SJSA1 (cell line): ENCODE measurements around the gene AVPR2. TPM values are rescaled to one million over a fixed set of nuclear protein-coding genes. Genes with fewer than 3 reads are reported as not detected.

Experiments used
- DNase-seq, 2 experiments: peaks; one replicate each; pipeline ENCODE4 v3.0.0-alpha.2; 2015 to 2020; ENCODE audit warnings: low spot score in 2 of 2, low read depth in 1 of 2
- H3K27ac ChIP-seq: fragments of 250-450 bp; sonication (Bioruptor Pico); 2 replicates; pipeline ENCODE4 v1.5.1; 2020; ENCODE audit warnings: mild to moderate bottlenecking, moderate library complexity
- H3K27me3 ChIP-seq: fragments of 250-450 bp; sonication (Bioruptor Pico); replicated peaks from 2 replicates; pipeline ENCODE4 v1.5.1; 2020; ENCODE audit warnings: mild to moderate bottlenecking, moderate library complexity
- H3K36me3 ChIP-seq: fragments of 250-450 bp; sonication (Bioruptor Pico); 2 replicates; pipeline ENCODE4 v1.5.1; 2020; ENCODE audit warnings: mild to moderate bottlenecking
- H3K4me1 ChIP-seq: fragments of 250-450 bp; sonication (Bioruptor Pico); replicated peaks from 2 replicates; pipeline ENCODE4 v1.6.1; 2021; ENCODE audit warnings: mild to moderate bottlenecking
- H3K4me3 ChIP-seq: fragments of 250-450 bp; sonication (Bioruptor Pico); 2 replicates; pipeline ENCODE4 v1.5.1; 2020; ENCODE audit warnings: mild to moderate bottlenecking
- H3K9me3 ChIP-seq: fragments of 250-450 bp; sonication (Bioruptor Pico); replicated peaks from 2 replicates; pipeline ENCODE4 v1.5.1; 2020; ENCODE audit warnings: mild to moderate bottlenecking
- total RNA-seq: library from RNA; depleted of rRNA; stranded (reverse); fragments of >200 nt; shearing (Covaris generic); gene quantifications from 2 replicates; pipeline ENCODE4 v1.2.3, GENCODE V29; 2014

Gene AVPR2
- total RNA-seq, 1 experiment from 2014 or later: not detected

DNA sequence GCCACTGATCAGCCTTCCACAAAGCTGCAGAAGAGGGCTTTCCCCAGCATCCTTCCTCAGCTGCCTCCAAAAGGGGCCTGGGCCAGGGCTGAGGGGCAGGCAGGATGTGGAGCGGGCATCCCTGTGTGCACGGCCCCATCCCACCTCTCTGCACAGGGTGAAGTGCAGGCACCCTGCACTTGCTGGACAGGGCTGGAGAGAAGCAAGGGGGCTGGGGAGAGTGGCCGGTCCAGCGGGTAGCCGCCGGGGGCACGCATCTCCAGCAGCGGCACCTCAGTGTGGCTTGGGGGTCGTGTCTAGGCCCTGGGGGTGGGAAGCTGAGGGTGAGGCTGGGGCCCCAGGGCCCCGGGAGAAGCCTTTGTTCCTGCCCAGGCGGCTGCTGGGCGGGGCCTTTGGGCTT is 3.0 kb downstream of the AVPR2 start:
- Histone ChIP-seq H3K27ac (no peak overlapping the region), H3K4me3 (no peak overlapping the region), H3K27me3 (no peaks in the 10 kb centered on the region), H3K4me1 (no peaks in the 10 kb centered on the region), H3K9me3 (no peaks in the 10 kb centered on the region), H3K36me3 (no peaks in the 10 kb centered on the region)
- DNase-seq: no peak

DNA sequence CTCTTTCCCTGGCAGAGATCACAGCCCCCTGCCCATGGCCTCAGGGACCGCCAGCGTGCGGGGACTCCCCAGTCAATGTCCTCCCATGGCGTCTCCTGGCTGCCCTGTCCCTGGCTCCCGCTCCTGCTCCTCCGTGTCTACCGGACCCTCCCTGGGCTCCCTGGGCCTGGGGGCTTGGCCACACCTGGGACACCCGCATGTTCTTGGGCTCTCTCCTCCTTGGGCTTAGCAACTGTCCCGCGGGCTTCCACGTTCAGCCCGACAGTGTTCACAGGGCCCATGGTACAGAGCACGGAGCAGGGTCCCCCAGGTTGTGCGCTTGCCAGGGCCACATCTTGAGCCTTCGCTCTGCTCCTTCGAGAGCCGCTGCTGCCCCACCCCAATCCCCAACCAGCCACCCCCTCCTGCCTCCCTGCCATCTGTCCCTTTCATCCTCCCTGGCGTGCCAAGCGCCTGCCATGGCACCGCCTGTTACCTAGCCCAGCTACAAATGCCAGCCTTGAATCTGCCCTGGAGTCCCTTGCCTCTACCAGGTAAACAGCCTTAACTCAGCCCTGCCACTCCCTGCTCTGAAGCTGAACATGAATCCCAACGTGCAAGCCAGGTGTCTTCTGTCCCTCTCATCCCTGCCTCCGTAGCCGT is 3.9 kb downstream of the AVPR2 start:
- no peak for DNase-seq
- Histone ChIP-seq H3K4me3 (no peak overlapping the region), H3K4me1 (no peaks in the 10 kb centered on the region)

DNA sequence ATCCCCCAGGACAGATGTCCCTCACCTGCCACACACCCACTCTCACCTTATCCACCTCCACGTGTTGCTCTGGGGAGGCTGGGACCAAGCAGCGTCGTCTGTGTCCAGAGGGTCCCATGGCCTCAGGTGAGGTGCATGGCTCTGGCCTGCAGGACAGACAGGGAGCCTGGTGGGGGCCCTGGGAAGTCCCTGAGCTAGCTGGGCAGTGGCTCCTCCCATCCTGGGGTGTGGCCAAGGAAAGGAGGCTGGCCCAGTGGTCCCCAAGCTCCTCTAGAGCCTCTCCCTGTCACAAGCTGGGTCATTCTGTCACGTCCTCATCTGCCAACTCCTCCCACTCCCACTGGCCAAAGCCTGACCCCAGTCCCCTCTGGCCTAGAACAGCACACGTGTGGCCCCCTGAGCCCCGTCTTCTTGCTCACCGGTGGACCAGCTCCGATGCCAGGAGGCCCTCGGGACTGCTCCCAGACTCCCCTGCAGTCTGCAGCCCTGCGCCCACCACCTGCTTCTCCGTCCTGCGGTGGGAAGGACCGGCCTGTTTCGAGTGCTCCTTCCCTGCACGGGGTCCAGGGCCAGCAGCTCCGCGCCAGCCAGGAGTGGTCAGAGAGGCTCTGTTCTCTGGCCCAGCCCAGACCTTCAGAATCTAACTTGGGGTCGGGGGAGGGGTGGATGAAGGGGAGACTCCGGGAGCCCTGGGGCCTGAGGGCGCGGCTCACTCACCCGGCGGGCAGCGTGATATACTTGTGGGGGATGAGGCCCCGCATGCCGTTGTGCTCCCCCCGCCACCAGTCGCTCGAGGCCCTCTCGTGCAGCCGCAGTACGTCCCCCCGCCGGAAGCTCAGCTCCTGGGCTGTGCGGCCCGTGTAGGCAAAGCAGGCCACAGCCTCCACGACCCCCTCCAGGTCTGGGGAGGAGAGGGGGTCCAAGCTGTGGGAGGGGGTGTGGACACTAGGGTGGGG is 4.8 kb downstream of the AVPR2 start:
- no peaks in the 10 kb centered on the region for H3K4me1 ChIP-seq
- no peaks in the 10 kb centered on the region for H3K9me3 ChIP-seq
- no peak overlapping the region for H3K4me3 ChIP-seq
- no peak overlapping the region for H3K27ac ChIP-seq
- H3K36me3 ChIP-seq: no peaks in the 10 kb centered on the region
- no peak for DNase-seq
- no peaks in the 10 kb centered on the region for H3K27me3 ChIP-seq

More for the DNA sequence above, 3.9 kb downstream of the AVPR2 start:
- Histone ChIP-seq H3K27ac (no peak overlapping the region), H3K9me3 (no peaks in the 10 kb centered on the region), H3K27me3 (no peaks in the 10 kb centered on the region), H3K36me3 (no peaks in the 10 kb centered on the region)

DNA sequence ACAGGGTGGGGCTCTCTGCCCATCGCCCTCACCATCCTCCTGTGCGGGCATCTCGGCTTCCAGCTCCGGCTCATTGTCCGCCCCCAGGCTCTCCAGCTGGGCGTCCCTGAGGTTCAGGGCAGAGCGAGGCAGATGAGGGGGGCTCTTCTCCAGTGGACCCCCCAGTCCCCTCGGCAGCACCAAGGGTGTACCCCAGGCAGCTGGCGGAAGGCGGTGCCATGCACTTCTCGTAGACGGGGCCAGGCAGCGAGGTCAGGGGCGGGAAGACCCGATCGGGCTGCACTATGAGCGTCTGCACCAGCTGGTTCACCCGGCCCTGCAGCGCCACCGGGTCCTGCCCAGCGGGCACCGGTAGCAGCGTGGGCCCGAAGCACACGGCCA is 5.5 kb downstream of the AVPR2 start:
- Histone ChIP-seq H3K27me3 (no peaks in the 10 kb centered on the region), H3K4me3 (no peak overlapping the region), H3K9me3 (no peaks in the 10 kb centered on the region), H3K36me3 (no peaks in the 10 kb centered on the region), H3K27ac (no peak overlapping the region), H3K4me1 (no peaks in the 10 kb centered on the region)
- DNase-seq: no peak

DNA sequence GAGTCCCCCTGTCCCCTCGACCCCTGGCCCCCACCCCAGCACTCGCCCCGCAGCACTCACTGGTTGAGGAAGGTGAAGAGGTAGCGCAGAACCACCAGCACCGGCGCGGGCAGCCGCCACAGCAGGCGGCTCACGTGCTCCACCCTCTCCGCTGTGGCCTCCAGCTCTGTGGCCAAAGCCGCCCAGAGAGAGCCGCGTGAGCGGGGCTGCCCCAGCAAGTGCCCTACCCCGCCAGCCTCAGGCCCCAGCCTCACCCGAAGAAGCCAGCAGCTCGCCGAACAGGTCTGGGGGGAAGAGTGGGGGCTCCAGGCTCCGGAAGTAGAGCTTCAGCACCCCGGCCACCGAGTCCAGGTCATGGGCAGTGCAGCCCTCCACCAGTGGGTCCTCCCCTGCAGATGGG is 6.0 kb downstream of the AVPR2 start:
- DNase-seq: no peak
- H3K4me1 ChIP-seq: no peaks in the 10 kb centered on the region
- no peaks in the 10 kb centered on the region for H3K27me3 ChIP-seq
- no peaks in the 10 kb centered on the region for H3K9me3 ChIP-seq
- no peaks in the 10 kb centered on the region for H3K36me3 ChIP-seq
- no peak overlapping the region for H3K27ac ChIP-seq
- no peak overlapping the region for H3K4me3 ChIP-seq

DNA sequence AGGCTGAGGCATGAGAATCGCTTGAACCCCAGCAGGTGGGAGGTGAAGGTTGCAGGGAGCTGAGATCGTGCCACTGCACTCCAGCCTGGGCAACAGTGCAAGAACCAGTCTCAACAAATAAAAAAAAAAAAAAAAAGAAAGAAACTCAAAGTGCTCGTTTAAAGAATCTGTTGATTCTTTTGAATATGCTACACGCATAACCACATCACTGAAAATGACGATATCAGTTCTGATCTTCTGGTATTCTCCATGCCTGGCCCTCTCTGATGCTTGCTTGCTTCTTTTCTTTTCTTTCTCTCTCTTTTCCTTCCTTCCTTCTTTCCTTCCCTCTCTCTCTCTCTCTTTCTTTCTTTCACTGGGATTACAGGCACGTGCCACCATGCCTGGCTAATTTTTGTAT is 7.3 kb downstream of the AVPR2 start:
- Histone ChIP-seq H3K4me3 (no peak overlapping the region), H3K36me3 (no peaks in the 10 kb centered on the region), H3K9me3 (no peaks in the 10 kb centered on the region), H3K4me1 (no peaks in the 10 kb centered on the region), H3K27me3 (no peaks in the 10 kb centered on the region), H3K27ac (no peak overlapping the region)
- no peak for DNase-seq

DNA sequence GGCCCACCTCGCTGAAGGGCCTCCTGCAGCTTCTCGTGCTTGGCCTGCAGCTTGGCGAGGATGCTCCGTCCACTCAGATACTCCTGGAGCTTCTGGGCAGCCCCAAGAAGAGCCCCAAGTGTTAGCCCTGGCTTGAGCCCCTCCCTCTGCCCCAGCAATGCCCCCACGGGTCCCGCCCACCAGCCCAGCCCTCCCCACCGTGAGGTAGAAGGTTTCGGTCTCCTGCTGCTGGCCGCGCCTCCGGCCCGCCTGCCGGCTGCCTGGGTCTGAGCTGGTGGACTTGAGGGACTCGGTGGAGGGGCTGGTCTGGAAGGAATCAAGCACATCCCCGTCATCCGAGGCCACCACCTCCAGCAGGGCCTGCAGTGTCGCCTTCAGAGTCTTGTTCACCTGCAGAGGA is 8.7 kb downstream of the AVPR2 start:
- no peak overlapping the region for H3K4me3 ChIP-seq
- no peaks in the 10 kb centered on the region for H3K36me3 ChIP-seq
- no peaks in the 10 kb centered on the region for H3K4me1 ChIP-seq
- no peak for DNase-seq
- no peak overlapping the region for H3K27ac ChIP-seq
- H3K9me3 ChIP-seq: no peaks in the 10 kb centered on the region
- H3K27me3 ChIP-seq: no peaks in the 10 kb centered on the region

DNA sequence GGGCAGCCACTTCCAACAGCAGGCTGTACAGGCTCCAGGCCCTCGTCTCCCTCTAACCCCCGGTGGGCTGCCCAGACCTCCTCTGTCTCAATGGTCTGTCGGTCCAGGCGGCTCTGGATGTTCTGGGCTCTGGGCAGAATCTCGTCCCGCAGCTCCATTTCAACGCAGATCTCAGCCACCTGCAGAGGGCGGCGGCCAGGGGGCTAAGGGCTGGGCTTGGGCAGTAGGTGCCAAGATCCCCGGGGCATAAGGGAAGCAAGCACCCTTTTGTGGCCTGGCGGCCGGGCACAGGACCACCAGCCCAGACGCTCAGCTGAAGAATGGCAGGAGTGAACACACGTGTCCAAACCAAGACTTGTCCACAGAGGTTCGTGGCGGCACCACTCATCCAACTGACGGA is 9.2 kb downstream of the AVPR2 start:
- Histone ChIP-seq H3K27me3 (no peaks in the 10 kb centered on the region), H3K4me1 (no peaks in the 10 kb centered on the region), H3K36me3 (no peaks in the 10 kb centered on the region), H3K9me3 (no peaks in the 10 kb centered on the region), H3K27ac (no peak overlapping the region), H3K4me3 (no peak overlapping the region)
- no peak for DNase-seq

DNA sequence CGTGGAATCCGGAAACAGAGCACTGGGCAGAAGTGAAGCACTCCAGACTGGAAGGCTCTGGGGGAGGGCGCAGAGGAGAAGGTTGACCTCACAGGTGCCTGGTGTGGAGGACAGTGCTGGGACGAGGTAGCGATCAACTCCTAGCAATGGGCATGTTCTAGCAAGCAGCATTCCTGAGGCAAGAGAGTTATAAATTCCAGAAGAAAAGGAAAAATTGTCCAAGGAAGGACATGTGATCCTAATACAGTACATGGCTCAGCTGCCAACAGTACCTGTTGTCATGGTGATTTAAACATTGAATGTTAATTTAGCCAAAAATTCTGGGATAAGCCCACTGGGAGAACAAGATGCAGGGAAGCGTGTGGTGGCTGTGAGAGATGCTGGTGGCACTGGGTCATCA is 13.4 kb downstream of the AVPR2 start:
- no peak overlapping the region for H3K4me3 ChIP-seq
- H3K27me3 ChIP-seq: no peaks in the 10 kb centered on the region
- DNase-seq: no peak
- H3K27ac ChIP-seq: no peak overlapping the region
- H3K9me3 ChIP-seq: no peaks in the 10 kb centered on the region
- H3K36me3 ChIP-seq: no peaks in the 10 kb centered on the region
- no peaks in the 10 kb centered on the region for H3K4me1 ChIP-seq

DNA sequence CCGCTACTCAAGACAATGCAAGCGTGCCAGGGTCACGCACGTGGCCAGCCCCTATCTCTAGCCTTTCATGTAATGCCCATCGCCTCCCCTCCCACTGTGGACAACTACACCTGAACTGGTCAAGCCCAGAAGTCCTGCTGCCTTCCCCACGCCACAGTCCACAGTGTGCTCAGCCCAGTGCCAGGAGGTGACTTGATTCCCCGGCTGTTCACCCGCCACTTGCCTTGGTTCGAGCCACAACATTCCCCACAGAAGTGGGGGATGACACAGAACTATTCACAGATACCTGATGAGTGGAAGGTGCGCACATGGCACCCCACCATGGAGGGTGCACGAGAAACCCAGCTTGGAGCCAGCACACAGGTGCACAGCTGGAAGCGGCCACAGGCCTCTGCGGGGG is 14.8 kb downstream of the AVPR2 start:
- Histone ChIP-seq H3K4me1 (no peaks in the 10 kb centered on the region), H3K36me3 (no peaks in the 10 kb centered on the region), H3K9me3 (no peaks in the 10 kb centered on the region), H3K4me3 (no peak overlapping the region), H3K27me3 (no peaks in the 10 kb centered on the region), H3K27ac (no peak overlapping the region)
- no peak for DNase-seq

DNA sequence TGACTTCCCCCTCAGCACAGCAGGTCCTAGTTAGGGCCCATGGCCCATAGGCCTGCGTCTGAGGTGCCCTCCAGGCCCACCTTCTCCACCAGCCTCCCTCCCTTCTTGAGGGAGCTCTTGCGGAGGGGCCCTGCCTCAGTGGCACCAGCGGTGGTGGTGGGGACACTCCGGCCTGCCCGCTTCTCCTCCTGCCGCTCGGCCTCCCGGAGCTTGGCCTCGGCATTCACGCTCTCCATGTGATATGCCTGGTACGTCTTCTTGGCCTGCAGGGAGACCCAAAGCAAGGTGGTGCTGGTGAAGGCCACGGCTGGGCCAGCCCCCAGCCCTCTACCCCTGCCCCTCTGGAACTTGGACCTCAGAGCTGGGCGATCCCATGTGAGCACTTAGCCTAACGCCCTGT is 16.1 kb downstream of the AVPR2 start:
- Histone ChIP-seq H3K36me3 (no peaks in the 10 kb centered on the region), H3K9me3 (no peaks in the 10 kb centered on the region), H3K27ac (no peak overlapping the region), H3K4me3 (no peak overlapping the region), H3K4me1 (no peaks in the 10 kb centered on the region), H3K27me3 (no peaks in the 10 kb centered on the region)
- DNase-seq: no peak

DNA sequence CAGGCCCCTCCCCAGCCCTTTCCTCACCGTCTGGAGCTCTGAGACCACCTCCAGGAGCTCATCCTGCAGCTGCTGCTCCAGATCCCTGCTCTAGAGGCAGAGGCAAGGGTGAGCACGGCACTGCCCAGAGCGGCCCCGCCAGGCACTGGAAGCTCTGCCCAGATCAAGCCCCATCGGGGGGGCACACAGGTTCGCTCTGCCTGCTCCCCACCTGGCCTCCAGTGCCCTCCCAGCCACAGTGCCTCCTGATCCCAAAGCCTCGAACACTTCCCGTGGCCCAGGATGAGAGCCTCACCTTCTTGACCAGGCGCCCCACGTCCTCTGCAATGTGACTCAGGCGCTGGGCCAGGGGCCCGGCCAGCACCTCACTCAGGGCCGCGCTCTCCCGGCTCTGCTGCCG is 16.6 kb downstream of the AVPR2 start:
- H3K4me1 ChIP-seq: no peaks in the 10 kb centered on the region
- no peaks in the 10 kb centered on the region for H3K27me3 ChIP-seq
- no peak for DNase-seq
- no peaks in the 10 kb centered on the region for H3K9me3 ChIP-seq
- H3K36me3 ChIP-seq: no peaks in the 10 kb centered on the region
- H3K27ac ChIP-seq: no peak overlapping the region
- no peak overlapping the region for H3K4me3 ChIP-seq

DNA sequence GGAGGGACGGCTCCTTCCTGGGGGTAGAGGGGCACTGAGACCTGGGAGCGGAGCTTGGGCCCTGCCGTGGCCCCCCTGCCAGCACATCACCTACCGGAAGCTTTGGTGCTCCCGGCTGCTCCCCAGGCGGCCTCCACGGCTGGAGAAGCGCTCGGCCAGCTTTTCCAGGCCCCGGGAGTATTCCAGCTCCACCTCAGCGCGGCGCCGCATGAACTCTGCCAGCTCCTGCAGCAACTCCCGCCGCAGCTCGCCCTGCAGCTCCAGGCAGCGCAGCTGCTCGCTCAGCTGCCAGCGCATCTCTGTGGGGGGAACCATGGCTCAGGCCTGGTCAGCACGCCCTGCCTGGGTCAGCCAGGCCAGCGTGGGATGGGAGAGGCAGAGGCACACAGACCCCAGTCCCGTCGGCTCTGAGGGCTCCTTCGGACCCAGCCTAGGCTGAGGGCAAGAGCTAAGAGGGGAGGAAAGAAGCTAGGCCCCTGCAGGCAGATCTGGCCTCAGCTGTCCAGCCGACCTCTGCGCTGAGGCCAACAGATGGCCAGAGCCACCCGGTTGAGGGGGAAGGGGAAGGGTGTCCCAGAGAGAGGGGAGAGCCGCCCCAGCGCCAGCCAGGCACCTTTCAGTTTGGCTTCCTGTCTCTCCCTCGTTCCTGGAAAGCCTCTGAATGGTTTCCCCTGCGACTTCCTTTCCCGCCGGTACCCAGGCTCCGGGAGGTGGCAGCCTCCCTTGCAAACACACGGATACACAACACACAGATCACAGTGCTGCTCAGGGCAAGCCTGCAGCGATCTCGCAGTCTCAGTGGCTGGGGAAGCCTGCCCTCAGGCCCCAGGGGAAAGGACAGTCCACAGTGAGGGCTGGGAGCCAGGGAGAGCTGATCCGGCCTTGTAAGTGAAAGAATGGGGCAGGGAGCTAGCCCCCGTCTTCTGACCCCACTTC is 17.3 kb downstream of the AVPR2 start:
- Histone ChIP-seq H3K27ac (no peak overlapping the region), H3K4me3 (no peak overlapping the region), H3K36me3 (no peaks in the 10 kb centered on the region), H3K9me3 (no peaks in the 10 kb centered on the region), H3K4me1 (peaks cover under 1% of the 10 kb centered on the region), H3K27me3 (no peaks in the 10 kb centered on the region)
- DNase-seq: no peak
